HT-29 (cell line): Measurements from ENCODE around the gene ITGB1BP1. TPM values are rescaled to one million over a fixed set of nuclear protein-coding genes. Genes with fewer than 3 reads are reported as not detected.

ENCODE experiments used
- DNase-seq: peaks from one replicate; pipeline ENCODE4 v3.0.0-alpha.2; 2015; ENCODE audit warnings: low spot score
- total RNA-seq: library from RNA; depleted of rRNA; stranded (reverse); fragments of >200 nt; shearing (Covaris generic); gene quantifications from 2 replicates; pipeline ENCODE4 v1.2.3, GENCODE V29; 2014

The ITGB1BP1 gene
- total RNA-seq, 1 experiment from 2014 or later = 27.4 TPM

DNA sequence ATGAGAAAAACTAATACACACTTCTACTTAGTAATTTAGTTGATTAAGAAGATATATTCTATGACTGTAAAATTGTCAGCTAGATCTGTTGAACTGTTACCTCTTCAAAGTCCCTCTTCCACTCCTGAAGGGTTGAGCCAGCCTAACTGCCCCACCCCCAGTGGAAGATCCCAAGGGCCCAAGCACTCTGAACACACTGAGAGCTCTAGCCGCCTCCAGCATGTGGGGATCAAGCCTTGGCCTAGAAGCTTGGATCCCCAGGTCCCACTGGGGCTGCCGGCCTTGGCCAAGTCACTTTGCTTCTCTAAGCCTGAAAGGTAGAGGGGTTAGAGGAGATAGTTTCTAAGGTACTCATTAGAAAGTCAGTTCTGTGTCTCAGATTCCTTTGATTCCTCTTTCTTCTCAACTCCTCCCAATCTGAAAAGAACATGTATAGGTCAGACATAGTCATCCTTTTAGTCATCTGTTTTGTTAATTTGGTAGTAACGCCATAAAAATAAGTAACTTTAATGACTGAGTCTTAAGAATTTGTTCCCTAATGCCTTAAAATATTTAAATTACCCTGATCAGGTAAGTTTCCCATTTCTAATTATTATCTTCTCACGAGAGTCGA, 5.7 kb upstream of the ITGB1BP1 start:
- DNase-seq = no peak

DNA sequence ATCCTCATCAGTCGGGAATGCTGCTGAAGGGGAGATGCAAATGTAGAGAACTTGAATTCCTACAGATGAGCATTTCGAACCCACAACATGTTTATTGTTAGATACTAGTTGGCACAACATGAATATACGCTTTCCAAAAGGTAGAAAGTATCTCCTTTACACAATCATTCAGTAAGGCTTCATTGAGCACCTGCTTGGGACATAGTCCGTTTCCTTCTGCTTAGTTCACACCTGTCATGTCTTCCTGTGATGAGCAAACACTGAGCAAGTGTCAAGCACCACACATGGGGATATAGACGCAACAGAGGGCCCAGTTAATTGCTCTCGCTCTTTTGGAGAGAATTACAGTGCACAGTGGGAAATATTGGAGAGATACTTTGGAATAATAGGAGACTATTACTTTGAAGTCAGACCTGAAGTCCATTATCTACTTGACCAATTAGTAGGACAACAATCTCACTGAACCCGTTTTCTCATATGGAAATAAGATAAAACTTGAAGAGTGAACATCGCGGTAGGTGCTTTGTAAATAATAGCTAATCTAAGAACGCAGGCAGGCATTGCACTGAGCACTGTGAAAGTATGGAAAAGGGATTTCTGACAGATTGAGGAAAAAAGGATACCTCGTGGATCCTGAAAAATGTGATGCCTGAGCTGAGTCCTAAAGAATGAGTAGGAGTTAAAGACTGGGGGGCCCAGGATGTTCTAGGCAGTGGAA, 1.3 kb upstream of the ITGB1BP1 start:
- DNase-seq = no peak

DNA sequence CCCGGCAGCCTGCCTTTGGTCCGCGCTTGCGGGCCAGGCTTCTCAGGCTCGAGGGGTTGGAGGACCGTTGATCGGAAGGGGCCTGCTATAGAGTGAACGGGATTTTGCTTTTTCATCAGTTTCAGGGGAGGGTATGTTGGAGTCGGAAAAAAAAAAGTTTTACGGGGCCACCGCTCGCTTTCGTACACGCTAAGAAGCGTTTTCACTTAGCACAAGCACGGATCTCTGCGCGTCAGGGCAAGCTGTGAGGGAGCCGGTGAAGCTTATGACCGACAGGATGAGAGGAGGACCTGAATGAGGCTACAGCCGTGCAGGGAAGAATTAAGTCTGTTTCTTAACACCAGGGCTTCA, 569 bp upstream of the ITGB1BP1 start:
- peak; percentile 39 for DNase-seq

DNA sequence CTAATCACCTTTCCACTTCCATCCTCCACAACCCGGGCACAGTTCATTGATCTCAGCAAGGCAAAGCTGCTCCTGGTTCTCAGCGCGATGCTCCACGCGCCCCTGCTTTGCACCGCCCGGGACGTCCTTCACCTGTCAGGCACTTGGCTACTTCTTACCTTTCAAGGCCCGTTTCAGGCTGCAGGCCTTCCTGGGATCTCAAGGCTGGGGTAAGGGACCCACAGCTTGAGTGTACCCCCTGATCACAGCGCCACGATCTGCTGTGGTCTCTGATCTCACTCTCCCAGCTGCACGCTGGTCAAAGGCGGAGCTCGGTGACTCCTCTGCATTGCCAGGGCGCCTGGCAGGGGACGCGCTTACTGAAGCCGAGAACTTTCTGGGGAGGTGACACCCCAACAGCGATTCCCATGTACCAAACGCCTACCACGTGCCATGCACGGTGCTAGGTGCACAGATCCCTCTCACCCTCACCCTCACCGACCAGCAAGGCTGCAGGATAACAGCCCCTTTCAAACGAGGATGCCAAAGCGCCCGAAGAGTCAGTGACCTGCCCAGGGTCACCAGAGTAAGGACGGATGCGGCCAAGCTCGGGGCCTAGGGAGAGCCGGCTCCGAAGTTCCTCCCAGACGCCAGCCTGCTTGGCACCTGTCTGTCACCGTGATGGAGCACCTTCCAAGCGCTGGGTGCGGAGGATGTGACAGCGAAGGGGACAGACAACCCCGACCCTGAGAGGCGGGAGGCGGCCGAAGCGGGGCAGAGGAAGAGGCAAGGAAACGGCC, 818 bp downstream of the ITGB1BP1 start:
- peak; percentile 65 for DNase-seq

DNA sequence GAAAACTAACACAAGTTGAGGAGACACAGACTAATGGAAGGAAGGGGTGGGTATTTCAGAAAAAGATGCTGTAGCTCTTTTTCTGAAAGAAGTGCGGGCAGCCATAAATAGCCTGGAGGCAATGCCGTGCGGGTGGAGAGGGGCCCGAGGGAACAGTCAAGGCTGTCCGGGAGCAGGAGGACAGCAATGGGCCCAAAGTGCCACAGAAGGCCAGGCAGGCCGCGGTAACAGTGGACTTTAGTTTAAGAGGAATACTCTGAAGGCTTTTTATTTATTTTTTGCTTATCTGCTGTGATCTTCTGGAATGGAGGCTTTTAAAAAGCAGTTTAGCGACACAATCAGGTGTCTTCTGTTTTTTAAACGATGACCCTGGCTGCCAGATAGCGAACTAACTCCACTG, 2.8 kb downstream of the ITGB1BP1 start:
- no peak for DNase-seq

DNA sequence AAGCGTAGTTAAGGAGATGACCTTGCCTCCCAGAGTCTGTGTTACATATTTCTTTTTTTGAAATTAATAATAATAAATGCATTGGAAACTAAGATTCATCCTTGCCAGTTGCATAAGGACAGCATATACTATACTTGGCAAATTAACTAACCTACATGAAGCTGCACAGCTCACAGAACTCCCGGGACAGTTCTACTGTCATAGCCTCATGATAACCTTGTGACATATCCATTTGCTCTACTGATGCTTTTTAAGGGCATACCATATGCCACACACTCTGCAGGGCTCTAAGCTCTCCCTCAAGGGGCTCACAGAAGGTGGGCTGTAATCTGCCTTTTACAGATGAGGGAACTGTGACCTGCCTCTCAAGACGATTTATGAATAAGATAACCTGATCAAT, 3.8 kb downstream of the ITGB1BP1 start:
- DNase-seq = no peak

DNA sequence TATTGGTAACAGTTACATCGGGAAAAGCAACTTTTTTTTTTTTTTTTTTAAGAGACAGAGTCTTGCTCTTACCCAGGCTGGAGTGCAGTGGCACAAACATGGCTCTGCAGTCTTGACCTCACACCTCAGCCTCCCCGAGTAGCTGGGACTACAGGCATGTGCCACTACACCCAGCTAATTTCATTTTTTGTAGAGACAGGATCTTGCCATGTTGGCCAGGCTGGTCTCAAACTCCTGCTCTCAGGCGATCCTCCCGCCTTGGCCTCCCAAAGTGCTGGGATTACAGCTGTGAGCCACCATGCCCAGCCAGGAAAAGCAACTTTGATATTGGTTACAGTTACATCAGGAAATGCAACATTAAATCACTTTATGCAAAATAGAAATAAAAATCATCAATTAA, 4.6 kb downstream of the ITGB1BP1 start:
- no peak for DNase-seq

DNA sequence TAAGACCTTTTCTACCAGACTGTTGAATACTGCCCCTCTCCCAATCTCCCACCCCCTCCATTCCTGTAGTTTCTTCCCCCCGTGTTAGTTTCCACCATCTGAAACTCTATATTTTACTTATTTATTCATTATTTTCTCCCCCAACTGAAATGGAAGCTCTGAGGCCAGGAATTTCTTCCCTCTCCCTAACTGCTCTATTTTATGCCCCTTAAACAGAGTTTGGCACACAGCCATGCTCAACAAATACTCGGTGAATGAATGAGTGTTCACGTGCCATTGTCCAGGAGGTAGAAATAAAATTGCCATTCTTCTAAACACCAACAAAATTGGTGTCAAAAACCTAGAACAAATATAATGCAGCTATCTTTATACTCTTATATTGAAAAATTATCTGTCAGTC, 5.6 kb downstream of the ITGB1BP1 start:
- no peak for DNase-seq

DNA sequence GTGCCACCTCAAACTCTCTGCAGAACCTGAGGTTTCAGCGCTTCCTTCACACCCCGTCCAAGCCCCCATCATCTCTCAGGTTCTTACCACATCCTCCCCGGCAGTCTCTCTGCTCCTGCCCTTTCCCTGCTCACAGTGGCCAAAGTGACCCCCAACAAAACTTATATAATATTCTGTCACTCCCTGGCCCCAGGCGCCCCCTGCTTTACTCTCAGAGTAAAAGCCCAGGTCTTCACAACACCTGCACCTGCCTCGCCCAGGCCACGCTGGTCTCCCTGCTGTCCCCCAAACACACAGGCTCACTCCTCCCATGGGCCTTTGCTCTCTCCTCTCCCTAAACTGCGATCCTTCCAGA, 6.4 kb downstream of the ITGB1BP1 start:
- DNase-seq = no peak

DNA sequence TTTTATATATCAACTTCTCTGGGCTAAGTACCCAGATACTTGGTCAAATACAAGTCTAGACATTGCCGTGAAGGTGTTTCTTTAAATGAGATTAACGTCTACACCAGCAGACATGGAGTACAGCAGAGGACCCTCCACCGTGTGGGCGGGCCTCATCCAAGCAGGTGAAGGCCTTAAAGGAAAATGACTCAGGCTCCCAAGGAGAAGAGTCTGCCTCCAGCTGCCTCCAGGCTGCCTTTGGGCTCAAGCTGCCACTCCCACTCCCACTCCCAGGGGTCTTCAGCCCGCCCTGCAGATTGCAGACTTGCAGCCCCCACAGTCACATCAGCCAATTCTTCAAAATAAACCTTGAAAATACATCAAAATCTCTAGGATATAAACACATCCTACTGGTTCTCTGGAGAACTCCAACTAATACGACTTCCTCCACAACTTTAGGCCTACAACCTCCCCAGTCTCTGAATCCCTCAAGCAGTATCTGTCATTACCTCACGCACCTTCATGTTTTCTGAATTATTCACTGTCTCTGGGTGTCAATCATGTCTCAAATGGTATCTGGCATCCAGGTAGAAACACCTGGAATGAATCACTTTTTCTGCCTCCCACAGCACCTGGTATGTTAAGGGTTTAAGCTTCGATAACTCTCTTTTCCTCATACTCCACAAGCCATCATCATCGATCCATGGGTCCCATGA, 6.9 kb downstream of the ITGB1BP1 start:
- no peak for DNase-seq

DNA sequence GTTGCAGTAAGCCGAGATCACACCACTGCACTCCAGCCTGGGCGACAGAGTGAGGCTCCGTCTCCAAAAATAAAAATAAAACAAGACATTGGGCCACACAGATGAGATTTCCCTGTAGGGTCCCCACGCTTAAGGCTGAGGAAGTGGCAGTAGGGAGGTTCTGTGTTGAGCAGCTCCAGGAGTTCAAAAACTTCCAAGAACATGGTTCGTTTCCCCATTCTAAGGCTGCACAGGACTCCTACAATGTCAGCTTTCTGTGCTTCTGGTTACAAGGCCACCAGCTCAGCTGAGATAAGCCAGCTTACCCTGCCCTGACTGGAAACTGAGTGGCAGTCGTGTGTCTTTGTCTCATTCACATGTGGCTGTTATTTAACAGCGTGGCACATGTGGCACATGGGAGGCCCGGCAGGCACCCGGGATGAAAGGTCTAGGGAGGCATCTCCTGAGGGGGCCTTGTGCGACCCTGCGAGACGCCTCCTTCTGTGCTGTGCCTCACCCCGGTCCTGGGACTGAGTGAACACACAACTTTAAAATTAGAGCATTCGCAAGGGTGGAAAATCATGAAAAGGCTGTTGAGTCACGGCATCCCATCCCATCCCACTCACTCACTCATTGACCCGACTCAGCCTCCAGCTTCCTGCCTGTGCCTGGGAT, 7.7 kb downstream of the ITGB1BP1 start:
- DNase-seq = no peak

DNA sequence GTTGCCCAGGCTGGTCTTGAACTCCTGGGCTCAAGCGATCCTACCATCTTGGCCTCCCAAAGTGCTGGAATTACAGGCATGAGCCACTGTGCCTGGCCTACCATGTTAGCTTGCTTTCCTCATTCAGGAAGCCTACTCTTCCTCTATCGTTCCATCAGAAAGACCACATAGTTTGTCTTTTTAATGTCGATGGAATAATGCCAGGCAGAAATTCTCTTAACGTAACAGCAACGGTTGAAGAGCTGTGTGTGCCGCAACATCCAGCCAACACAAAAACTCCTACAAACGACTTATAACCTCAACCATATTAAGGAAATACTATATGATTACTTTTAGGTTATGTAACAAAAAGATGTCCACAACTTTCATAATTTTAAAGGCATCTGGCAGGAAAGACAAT, 10.5 kb downstream of the ITGB1BP1 start:
- no peak for DNase-seq

DNA sequence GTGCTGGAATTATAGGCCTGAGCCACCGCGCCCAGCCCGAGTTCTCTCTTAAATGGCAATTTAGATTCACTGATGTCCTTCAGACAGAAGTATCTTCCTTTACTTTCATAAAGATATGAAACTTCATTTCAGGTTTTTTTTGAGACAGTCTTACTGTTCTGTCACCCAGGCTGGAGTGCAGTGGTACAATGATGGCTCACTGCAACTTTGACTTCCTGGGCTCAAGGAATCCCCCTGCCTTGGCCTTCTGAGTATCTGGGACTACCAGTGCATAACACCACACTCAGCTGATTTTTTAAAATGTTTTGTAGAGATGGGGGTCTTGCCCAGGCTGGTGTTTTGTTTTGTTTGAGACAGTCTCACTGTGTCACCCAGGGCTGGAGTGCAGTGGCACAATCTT, 13.2 kb downstream of the ITGB1BP1 start:
- DNase-seq = no peak

DNA sequence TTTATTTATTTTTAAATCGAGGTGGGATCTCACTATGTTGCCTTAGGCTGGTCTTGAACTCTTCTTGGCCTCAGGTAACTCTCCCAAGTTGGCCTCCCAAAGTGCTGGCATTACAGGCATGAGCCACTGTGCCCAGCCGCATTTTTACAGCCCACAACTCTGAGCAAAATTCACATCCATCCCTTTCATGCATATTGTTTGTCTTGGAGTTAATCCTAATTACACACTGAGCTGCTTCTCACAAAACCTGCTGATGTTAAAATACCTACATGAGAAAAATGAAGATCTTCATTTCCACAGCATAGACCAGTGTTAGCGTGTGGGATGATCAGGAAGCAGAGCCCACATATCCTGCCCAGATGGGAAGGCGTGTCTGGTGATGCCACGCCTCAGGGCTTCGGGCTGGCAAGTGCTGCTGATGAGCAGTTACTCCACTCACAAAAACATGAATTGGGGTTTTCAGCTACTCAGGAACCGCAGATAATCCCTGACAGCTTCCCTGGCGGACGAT, 14.6 kb downstream of the ITGB1BP1 start:
- DNase-seq = no peak

DNA sequence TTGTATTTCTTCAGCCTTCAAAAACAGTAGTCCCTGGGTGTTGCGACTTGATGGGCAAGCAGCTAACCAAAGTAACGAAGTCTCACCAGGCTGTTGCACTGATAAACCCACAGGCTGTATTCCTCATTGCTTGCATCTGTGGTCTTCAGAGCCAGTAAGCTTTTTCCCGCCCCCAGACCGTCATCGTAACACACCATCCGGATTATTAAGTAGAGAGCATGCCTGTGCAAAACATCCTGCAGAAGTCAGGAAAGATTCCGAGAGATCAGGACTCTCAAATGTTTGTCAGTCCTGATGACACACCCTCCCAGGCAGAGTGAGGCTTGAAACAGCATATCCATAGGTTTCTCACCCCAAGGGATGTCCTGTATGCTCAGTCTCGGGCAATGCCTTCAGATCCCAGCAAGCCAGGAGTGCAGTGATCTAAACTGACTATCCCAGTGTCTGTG, 15.9 kb downstream of the ITGB1BP1 start:
- DNase-seq = no peak

DNA sequence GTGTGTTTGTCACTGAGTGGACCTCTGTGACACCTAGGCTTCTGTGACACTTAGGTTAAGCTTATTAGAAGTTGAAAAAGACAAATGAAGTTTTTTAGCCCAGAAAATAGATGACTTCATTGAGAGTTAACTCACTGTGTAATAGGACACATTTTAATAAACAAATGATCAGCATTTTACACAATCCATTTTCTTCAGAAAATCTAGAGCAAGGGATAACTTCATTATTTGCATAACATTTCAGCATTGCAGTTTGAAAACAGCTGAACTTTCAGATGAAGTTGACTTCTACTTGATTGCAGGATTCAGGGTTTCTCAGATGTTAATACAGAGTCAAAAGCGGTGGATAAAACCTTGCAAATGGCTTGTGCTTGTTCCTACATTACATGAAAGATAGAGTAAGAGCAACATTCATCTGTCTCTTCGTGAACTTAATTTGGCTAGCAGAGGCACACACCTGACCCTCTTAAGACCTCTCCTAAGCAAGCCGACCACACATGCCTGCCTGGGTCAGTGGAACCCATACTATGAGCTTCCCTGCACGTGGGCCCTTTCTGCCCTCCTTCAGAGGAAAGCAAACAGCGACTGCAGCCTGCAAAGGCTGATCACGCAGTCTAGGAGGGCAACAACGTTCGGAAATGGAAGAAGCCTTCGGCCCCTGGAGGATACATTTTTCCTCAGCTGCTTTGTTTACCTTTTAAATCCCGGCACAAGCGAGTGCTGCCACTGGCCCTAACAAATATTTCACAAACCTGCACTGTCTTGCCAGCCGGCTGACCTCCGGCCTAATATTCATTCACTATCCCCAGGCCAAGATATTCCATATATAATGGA, 16.6 kb downstream of the ITGB1BP1 start:
- no peak for DNase-seq

DNA sequence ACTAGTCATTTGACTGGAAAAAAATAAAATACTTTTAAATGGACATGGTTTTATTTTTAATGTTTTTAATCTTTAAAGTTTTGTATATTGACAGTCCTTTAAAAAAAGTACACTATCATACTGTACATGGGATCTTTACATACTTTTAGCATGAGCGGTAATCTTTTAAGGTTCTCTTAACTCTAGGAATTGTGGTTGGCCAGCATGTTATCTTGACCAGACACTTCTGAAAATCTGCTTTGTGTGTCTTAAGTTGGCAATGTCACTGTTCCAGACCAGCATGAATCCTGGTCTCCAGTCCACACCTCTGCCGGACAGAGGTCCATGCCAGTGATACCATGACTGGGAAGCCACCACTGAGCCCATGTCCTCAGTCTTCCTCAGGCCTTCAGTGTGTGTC, 17.7 kb downstream of the ITGB1BP1 start:
- no peak for DNase-seq

DNA sequence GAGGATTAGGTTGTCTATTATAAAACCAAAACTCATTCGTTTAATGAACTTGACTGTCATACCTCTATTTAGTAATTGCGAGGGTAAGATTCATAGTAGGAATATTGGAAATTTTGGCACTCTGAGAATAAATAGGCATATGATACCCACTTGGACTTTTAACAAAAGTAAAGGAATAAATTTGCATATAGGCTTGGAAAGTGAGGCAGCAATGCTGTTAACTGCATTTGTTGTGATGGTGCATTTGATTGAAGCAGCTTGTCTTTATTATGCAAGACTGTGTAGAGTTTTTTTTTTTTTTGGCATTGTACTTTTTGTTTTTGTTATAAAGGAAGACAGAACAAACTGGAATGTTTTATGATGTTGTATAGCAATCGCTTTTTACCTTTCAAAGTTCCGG, 18.9 kb downstream of the ITGB1BP1 start:
- no peak for DNase-seq

DNA sequence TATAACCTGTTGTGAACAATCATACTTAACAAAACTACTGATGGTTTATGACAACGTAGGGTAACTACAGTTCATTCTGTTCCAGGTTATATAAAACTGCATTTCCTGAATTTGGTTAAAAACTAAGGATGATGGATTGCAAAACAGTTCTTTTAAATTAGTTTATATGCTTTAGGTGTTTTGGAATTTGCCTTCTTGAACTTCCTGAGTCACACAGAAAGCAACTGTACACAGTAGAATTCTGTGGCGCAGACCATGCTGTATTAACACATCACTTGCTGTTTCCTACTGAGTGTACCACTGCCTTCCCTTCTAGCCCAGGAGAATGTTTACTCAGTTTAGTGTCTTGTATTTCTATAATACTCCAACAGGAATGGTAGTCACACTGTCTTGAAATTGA, 19.4 kb downstream of the ITGB1BP1 start:
- DNase-seq = no peak

DNA sequence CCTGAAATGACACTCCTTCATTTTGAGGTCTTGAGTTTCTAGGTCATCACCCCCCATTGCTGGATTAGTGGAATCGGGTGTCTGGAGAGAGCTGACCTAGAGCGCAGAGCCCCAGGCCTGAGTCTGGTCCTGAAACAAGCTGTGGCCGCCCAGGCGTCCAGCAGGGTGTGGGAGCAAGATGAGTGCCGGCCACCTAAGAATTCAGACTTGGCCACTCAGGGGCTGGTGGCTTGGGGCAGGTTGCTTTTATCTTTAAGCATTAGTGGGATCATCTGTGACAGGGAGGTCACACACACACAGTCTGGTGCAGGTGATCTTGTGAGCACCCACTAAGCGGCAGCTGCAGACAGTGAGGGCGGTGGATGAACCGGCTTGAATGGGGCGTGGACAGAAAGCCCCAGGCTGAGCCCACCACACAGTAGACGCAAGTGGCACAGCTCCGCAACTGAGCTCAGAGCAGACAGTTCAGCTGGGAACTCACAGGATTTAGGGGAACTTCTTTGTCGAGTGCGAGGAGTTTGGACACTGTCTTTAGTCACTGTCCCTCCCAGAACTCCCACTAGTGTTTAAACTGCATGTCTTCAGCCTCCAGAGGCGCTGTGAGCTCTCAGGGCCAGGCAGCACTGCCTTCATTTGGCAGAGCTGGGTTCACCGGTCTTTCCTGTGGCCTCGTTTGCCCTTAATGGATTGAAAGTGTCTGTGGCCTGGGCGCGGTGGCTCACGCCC, 21.5 kb downstream of the ITGB1BP1 start:
- DNase-seq = no peak
